Type B pancreatic cell (in vitro differentiated cells): ENCODE results near the gene ELAVL3. TPM values are rescaled to one million over a fixed set of nuclear protein-coding genes. Genes with fewer than 3 reads are reported as not detected.

Source experiments
- DNase-seq: peaks from one replicate; pipeline ENCODE4 v3.0.0; 2021; ENCODE audit warnings: mixed read lengths; ENCODE audit not compliant: unreplicated experiment; ENCODE audit errors: extremely low spot score
- H3K27ac Mint-ChIP-seq: 2 replicates; pipeline ENCODE4 v1.8.0; 2021; ENCODE audit warnings: mild to moderate bottlenecking, mixed read lengths
- H3K27me3 Mint-ChIP-seq: 2 replicates; pipeline ENCODE4 v1.8.0; 2021; ENCODE audit warnings: mixed read lengths
- H3K36me3 Mint-ChIP-seq: 2 replicates; pipeline ENCODE4 v1.8.0; 2021; ENCODE audit warnings: mixed read lengths
- H3K4me1 Mint-ChIP-seq: one replicate; pipeline ENCODE4 v1.8.0; 2021; ENCODE audit warnings: mixed read lengths; ENCODE audit not compliant: unreplicated experiment
- H3K4me3 Mint-ChIP-seq: 2 replicates; pipeline ENCODE4 v1.8.0; 2021; ENCODE audit warnings: mild to moderate bottlenecking, mixed read lengths
- H3K9me3 Mint-ChIP-seq: 2 replicates; pipeline ENCODE4 v1.8.0; 2021; ENCODE audit warnings: mixed read lengths
- CTCF ChIP-seq: fragments of 200-600 bp; sonication (generic); conservative IDR thresholded peaks from 2 replicates; pipeline ENCODE4 v1.5.0; 2021; ENCODE audit warnings: antibody characterized with exemption, mild to moderate bottlenecking
- total RNA-seq: library from RNA; stranded (reverse); gene quantifications from 2 replicates; pipeline ENCODE4 v1.2.1, GENCODE V29; 2021; ENCODE audit warnings: low replicate concordance

The ELAVL3 gene
- total RNA-seq, 1 donor from 2014 or later: 3.3 TPM

DNA sequence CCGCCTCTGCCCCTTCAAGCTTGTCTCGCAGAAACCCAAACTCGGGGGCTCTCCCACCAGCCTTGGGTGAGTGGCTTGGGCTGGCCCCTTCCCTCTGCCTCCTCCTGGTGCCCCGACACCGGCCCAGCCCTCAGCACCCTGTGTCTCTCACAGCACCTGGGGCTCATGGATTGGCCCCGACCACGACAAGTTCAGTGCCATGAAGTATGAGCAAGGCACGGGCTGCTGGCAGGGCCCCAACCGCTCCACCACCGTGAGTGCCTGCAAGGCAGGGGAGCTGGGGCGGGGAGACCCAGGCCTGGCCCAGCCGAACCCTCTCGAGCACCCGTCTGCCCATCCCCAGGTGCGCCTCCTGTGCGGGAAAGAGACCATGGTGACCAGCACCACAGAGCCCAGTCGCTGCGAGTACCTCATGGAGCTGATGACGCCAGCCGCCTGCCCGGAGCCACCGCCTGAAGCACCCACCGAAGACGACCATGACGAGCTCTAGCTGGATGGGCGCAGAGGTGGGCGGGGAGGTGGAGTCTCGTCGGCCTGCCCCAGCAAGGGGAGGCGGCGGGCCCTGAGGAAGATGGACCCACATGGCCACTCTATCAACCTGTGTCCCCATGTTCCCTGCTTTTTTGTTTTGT lies 31.8 kb downstream of the ELAVL3 start:
- no peaks in the 10 kb centered on the region for H3K27me3 Mint-ChIP-seq
- H3K27ac Mint-ChIP-seq: no peak overlapping the region
- no peak for TF ChIP-seq CTCF
- no peak for DNase-seq
- peaks cover 12% of the 10 kb centered on the region for H3K4me1 Mint-ChIP-seq
- no peaks in the 10 kb centered on the region for H3K36me3 Mint-ChIP-seq
- H3K9me3 Mint-ChIP-seq: no peaks in the 10 kb centered on the region
- no peak overlapping the region for H3K4me3 Mint-ChIP-seq

- no peak for DNase-seq
- no peak for TF ChIP-seq CTCF
- H3K9me3 Mint-ChIP-seq: no peaks in the 10 kb centered on the region
- no peaks in the 10 kb centered on the region for H3K27me3 Mint-ChIP-seq
- H3K36me3 Mint-ChIP-seq: no peaks in the 10 kb centered on the region
- no peak overlapping the region for H3K27ac Mint-ChIP-seq
- no peak overlapping the region for H3K4me3 Mint-ChIP-seq
- peaks cover 11% of the 10 kb centered on the region for H3K4me1 Mint-ChIP-seq
Observed at GRCh38 chr19:11448410-11448809, 32.4 kb downstream of the ELAVL3 start.

DNA sequence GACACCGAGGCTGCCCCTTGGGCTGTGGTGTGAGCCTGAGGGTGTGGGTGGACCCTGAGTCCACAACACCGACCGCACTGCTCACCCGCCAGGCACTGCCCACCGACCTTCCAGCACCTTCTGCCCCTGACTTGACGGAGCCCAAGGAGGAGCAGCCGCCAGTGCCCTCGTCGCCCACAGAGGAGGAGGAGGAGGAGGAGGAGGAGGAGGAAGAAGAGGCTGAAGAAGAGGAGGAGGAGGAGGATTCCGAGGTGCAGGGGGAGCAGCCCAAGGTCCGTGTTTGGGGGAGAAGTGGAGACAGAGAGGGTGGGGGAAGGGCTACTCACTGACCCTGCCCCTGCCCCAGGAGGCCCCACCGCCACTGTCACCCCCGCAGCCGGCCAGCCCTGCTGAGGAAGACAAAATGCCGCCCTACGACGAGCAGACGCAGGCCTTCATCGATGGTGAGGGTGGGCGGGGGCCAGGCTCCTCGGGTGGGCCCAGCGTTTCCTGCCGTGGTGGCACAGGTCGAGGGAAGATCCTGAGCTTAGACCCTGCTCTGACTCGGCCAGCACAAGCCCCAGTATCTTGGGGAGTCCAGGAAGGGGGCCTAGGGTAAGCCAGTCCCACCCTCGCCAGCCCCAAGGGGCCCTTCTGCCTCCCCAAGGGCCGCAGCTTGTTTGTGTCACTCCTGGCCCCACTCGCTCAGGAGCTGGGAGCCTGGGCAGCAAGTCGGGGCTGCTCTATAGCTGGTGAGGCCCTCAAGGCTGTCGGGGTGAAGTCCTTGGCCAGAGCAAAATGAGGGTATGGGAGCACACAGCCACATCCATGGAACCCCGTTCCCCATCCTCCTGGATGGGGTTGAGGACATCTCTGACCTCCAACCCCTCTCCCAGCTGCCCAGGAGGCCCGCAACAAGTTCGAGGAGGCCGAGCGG lies 33.2 kb downstream of the ELAVL3 start:
- peaks cover 7% of the 10 kb centered on the region for H3K4me1 Mint-ChIP-seq
- H3K4me3 Mint-ChIP-seq: no peak overlapping the region
- no peaks in the 10 kb centered on the region for H3K27me3 Mint-ChIP-seq
- no peak overlapping the region for H3K27ac Mint-ChIP-seq
- H3K36me3 Mint-ChIP-seq: no peaks in the 10 kb centered on the region
- TF ChIP-seq CTCF: no peak
- H3K9me3 Mint-ChIP-seq: no peaks in the 10 kb centered on the region
- no peak for DNase-seq

DNA sequence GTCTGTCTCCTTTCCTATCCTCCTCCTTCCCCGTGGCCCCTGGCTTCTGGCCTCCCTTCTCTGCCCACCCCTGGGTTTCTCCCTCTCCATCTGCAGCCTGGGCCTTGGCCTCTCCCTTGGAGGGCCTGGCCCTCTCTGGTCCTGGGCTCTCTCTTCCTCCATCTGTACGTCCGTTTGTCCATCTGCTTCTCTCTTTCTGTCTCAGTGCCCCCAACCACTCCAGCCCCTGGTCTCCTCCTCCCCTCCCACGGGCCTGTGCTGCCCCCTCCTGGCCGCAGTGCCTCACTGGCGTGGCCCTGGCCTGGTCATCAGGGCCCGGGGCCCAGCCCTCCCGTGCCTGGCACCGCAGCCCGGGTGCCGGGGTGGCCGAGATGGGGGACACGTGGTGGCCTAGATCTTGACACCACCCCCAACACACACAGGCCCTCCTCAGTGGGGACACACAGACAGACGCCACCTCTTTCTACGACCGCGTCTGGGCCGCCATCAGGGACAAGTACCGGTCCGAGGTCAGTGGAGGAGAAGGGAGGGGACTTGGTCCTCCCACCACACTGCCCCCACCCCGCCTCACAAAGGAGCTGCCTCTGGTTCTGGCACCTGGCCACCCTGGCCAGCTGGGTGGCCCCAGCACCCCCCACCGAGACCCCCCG lies 34.1 kb downstream of the ELAVL3 start:
- Mint-ChIP-seq H3K9me3 (no peaks in the 10 kb centered on the region), H3K27ac (no peak overlapping the region), H3K36me3 (peaks cover 3% of the 10 kb centered on the region), H3K4me3 (no peak overlapping the region), H3K4me1 (no peaks in the 10 kb centered on the region), H3K27me3 (no peaks in the 10 kb centered on the region)
- no peak for DNase-seq
- TF ChIP-seq CTCF: peak; percentile 83

DNA sequence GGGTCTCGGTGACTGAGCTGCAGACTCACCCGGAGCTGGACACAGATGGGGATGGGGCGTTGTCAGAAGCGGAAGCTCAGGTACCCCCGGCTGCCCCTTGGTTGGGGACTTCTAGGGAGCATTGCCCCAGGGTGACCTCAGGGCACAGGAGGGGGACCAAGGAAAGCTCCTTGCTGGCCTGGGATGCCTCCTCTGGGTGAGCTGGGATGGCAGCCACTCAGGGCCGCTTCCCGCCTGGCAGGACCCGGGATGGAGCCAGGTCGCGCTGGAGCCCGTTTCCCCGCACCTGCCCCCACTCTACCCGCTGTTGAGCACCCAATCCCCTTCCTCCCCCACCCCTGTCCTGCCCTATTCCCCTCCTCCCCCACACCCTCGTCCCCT lies 34.6 kb downstream of the ELAVL3 start:
- no peak for DNase-seq
- no peak for TF ChIP-seq CTCF
- Mint-ChIP-seq H3K4me3 (no peak overlapping the region), H3K27me3 (no peaks in the 10 kb centered on the region), H3K9me3 (no peaks in the 10 kb centered on the region), H3K36me3 (peaks cover 5% of the 10 kb centered on the region), H3K4me1 (no peaks in the 10 kb centered on the region), H3K27ac (no peak overlapping the region)
